ENCODE data around the gene COX10.

GRCh38 chr17:14037453-14037852 is 31.9 kb upstream of the COX10 start:
- no peak for TF ChIP-seq EZH2 (IDR thresholded peaks at IDR 0.05)
- no peak for TF ChIP-seq POLR2AphosphoS5 (IDR thresholded peaks at IDR 0.05; ENCODE audit: borderline replicate concordance, low read depth, low read length)

Measured in SK-N-MC (cell line).